Heart left ventricle (tissue), 13 donors: ENCODE results near the gene HLCS.

Source experiments
- POLR2A ChIP-seq, 2 donors: fragments of 450-650 bp; IDR thresholded peaks; one replicate each; pipeline ENCODE4 v1.6.1; 2017; ENCODE audit warnings: antibody characterized with exemption in 2 of 2, mild to moderate bottlenecking in 2 of 2, moderate library complexity in 2 of 2
- TF ChIP-seq, protein P1 (sequence below), 12 donors: fragments of 200-600 bp; sonication (generic) in 4 of 12; IDR thresholded peaks; one replicate each; pipeline versions ENCODE4 v1.5.0 to v1.8.0; 2018 to 2022; ENCODE audit warnings: antibody characterized with exemption in 12 of 12, mild to moderate bottlenecking in 5 of 12
- donor health status: ischemic (EF 13 %, LVEDD 7.1; RV severe dilation, severe dysfunction).
- donor health status: DM: no; HTN: yes; CAD: no.
- donor health status: DM: no; HTN: no; CAD: no.
- donor health status: ischemic (EF 25% LVEDD 6.9; RV normal size, moderate dysfunction).
- donor health status: ischemic (EF 25% LVEDD 5.7; RV mildly dilated, moderate dysfunction).
- donor health status: ischemic (EF 35%, LVEDD 5.7; RV mildly dilated, moderate dysfunction).
- donor health status: nonischemic (EF 11% LVEDD 7.7; RV severe dilation, severe dysfunction).
- donor health status: DM: yes; HTN: yes; CAD: no.
- donor health status: PGD.
- donor health status: ischemic (EF 29% LVEDD 5.4; RV normal size, mild dysfunction).
- donor health status: nonischemic (EF 23%, LVEDD 6.1; RV moderate dilation, normal function).

GRCh38 chr21:36703123-36703522 is 263.3 kb downstream of the HLCS start:
- TF ChIP-seq, protein P1, sequence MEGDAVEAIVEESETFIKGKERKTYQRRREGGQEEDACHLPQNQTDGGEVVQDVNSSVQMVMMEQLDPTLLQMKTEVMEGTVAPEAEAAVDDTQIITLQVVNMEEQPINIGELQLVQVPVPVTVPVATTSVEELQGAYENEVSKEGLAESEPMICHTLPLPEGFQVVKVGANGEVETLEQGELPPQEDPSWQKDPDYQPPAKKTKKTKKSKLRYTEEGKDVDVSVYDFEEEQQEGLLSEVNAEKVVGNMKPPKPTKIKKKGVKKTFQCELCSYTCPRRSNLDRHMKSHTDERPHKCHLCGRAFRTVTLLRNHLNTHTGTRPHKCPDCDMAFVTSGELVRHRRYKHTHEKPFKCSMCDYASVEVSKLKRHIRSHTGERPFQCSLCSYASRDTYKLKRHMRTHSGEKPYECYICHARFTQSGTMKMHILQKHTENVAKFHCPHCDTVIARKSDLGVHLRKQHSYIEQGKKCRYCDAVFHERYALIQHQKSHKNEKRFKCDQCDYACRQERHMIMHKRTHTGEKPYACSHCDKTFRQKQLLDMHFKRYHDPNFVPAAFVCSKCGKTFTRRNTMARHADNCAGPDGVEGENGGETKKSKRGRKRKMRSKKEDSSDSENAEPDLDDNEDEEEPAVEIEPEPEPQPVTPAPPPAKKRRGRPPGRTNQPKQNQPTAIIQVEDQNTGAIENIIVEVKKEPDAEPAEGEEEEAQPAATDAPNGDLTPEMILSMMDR (IDR thresholded peaks at IDR 0.05): no peak
- no peak for TF ChIP-seq POLR2A (IDR thresholded peaks at IDR 0.05)
